HL-60/S4 (cell line): ENCODE data around the gene KATNB1.

Source experiments
- in situ Hi-C: fragments of 300-500 bp; cut with MboI; formaldehyde crosslinking; loops from 2 replicates; pipeline ENCODE4 v1.14.3; 2022; ENCODE audit warnings: low sequenced_read_pairs

KATNB1 gene

GRCh38 chr16:57801098-57801808 lies 65.7 kb downstream of the KATNB1 start:
- in situ Hi-C loops = no loop called here

DNA sequence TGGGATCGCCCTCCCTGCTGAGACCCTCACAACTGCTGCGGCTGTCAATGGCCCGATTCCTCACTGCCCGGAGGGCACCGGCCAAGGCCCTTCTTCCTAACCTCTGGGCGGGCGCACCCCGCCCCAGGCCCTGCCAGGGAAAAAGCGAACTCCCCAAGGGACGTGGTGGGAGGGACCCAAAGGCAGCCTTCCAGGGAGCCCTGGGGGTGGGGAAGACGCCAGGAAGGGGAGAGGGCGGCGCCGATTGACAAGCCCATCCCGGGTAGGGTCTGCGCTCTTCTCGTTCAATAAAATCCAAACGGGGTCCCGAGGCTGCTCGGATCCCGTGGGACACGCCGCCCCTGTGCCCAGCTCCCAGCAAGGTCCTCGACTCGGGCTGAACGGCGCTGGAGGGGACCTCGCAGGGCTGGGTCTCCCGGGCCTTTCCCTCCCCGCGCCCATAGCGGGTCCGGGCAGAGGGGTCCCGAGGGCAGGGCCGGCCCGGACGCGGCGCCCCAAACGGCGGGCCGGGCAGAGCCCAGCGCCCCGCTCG lies 66.3 kb downstream of the KATNB1 start:
- in situ Hi-C loops = no loop called here

GRCh38 chr16:57802341-57803133 lies 67.0 kb downstream of the KATNB1 start, which contains the start of gene KIFC3:
Gene KIFC3 (minus strand): TSS chr16:57802491. CDS start chr16:57798243, 4,248 bp downstream.
- in situ Hi-C loops = no loop called here

GRCh38 chr16:57803134-57803990 lies 67.8 kb downstream of the KATNB1 start:
- in situ Hi-C loops = no loop called here

- in situ Hi-C loops = no loop called here
Measured at GRCh38 chr16:57804111-57804837, 68.7 kb downstream of the KATNB1 start.

- in situ Hi-C loops = no loop called here
Measured at GRCh38 chr16:57805176-57805575, 69.6 kb downstream of the KATNB1 start.
